HG02763 (cell line): Measurements from ENCODE around the gene GLT8D1.
"Not testable (repeated sequence)": the region's sequence is repeated elsewhere in the genome, so short reads cannot be mapped to it uniquely, and the experiment has no call there.

Experiments used
- ATAC-seq: cut with Tn5 transposase; IDR thresholded peaks from one replicate; pipeline ENCODE4 v1.9.1; 2021; ENCODE audit warnings: mild to moderate bottlenecking, moderate library complexity; ENCODE audit not compliant: unreplicated experiment

Gene GLT8D1, protein sequence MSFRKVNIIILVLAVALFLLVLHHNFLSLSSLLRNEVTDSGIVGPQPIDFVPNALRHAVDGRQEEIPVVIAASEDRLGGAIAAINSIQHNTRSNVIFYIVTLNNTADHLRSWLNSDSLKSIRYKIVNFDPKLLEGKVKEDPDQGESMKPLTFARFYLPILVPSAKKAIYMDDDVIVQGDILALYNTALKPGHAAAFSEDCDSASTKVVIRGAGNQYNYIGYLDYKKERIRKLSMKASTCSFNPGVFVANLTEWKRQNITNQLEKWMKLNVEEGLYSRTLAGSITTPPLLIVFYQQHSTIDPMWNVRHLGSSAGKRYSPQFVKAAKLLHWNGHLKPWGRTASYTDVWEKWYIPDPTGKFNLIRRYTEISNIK

DNA sequence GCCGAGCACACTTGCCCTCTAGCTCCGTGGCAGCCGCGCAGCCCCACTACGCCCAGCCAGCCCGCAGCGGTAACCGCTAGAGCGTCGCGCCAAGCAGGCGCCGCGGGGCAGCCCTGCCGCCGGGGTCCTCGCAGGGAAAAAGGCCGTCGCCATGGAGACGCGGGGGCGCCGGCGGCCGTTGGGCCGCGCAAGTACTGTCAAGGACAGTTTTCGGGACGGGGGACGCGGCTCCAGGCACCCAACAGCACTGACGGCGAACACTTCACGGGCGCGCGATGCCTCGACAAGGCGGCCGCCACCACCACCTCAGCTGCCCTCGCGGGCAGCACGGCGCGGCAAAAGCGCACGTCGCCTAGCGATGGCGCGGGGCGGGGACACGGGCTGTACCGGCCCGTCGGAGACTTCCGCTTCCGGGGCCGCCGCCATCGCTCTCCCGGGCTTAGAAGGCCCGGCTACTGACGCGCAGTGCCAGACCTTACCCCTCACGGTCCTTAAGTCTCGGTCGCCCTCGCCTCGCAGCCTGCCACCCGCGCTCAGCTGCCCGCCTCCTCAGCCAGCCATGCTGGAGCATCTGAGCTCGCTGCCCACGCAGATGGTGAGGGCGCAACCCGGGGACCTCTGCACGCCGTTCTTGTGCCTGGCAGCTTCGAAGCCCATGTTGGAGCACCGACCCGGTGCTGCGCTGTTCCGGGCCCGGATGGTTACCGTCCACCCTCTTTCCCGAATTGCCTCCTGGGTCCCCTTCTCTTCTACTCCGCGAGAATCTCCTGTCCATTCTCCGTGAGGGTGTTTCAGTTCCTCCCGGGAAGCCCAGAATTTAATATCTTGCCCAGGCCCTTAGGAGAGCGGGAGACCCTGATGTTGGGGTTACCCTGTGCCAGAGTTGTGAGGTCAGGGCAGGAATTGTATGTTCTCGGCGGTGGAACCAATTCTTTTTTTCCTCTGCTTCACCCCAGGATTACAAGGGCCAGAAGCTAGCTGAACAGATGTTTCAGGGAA is at the start of gene GLT8D1, which contains the start of gene SPCS1:
TSS of gene GLT8D1 (minus strand) at position 104 of the 999 bp plus-strand sequence. CDS start 5,331 bp downstream, outside the sequence.
TSS of gene SPCS1 (plus strand) at position 419 of the 999 bp plus-strand sequence. CDS start at position 560, 141 bp downstream.
- ATAC-seq = peak; percentile 75

DNA sequence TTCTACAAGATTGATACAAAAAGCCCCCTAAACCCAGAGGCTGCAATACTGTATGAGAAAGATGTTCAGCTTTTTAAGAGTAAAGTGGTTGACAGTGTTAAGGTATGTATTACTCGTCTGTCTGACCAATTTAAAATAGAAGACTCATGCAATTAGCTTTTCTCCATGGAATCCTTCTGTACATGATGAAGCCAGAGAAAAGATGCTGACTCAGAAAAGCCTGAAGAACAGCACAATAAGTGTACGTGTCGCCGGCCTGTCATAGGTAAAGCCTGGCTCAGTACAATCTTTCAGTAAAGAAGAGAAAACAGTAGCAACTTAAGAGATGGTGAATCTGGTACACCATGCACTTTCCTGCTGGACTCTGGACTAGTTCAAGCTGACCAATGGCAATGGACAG is 48.8 kb upstream of the GLT8D1 start:
- no peak for ATAC-seq

DNA sequence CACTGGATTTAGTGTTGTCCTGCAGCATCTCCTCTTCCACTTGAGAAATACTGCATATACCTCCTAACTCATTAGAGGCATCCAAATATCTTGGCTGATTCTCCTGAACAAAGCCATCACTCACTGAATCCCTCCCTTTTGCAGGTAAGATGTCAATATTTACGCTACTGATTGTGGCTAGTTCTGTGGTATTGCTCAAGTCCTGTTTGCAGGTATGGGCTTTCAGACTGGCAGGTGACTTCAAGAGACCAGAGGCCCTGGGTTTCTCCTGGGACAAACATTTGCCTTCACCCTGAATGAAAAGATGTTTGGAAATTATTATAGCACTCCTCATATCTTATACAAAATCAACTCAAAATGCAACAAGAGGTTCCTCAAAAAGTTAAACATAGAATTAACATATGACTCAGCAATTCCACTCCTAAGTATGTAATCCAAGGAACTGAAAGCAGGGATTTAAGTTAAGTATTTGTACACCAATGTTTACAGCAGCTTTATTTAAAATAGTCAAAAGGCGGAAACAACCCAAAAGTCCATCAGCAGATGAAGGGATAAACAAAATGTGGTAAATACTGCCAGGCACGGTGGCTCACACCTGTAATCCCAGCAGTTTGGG is 46.6 kb upstream of the GLT8D1 start:
- no peak for ATAC-seq

DNA sequence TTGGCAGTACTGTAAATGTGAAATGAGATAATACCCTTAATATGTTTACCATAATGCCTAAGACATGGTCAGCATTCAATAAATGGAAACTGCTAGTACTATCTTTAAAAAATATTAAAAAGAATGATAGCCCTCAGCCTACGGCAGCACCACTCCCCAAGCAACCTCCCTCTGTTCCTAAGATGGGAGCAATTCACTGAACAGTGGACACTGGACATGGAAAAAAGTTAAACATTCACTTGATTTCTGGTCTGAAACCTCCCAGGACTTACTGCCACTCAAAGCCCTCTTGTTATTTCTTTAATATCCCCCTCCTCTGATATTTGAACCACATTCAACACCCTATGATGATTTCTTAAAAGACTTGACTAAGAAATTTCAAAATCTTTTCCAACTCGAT is 38.1 kb upstream of the GLT8D1 start:
- no peak for ATAC-seq

DNA sequence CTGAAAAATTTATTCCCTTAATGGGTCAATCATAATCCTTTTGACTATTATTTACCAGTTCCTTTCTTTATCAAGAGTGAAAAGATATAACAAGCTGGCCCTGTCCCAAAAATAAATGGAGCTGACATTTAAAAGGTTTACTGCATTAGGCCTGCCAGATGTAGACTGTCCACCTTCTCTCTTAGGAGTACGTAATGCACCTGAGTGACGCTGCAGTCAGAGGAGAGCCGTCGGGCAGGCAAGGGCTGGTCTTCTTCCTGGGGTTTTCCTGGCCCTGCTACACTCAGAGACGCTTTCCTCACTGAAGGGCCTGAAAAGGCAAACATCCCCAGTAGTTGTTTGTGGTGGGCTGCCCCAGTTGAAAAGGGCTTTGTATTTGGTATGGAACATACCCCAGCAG is 37.6 kb upstream of the GLT8D1 start:
- no peak for ATAC-seq

DNA sequence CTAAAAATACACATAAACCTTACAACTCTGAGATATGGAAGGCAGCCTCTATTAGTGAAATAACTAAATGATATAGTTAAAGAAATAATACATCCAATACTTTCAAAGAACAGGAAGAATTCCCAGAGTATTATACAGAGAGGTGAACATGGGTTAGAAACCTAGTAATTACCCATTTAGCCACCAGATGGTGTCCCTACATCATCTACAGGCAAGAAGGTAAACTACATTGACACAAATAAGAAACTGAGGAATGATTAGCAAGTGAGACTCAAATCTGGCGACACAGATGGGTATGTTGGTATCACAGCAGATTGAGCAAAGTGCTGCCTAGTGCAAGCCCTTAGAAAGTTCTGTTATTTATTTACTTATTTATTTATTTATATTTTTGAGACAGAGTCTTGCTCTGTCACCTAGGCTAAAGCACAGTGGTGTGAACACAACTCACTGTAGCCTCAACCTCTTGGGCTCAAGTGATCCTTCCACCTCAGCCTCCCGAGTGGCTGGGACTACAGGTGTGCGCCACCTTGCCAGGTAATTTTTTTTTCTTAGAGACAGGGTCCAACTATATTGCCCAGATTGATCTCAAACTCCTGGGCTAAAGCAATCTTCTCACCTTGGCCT is 36.9 kb upstream of the GLT8D1 start:
- no peak for ATAC-seq

DNA sequence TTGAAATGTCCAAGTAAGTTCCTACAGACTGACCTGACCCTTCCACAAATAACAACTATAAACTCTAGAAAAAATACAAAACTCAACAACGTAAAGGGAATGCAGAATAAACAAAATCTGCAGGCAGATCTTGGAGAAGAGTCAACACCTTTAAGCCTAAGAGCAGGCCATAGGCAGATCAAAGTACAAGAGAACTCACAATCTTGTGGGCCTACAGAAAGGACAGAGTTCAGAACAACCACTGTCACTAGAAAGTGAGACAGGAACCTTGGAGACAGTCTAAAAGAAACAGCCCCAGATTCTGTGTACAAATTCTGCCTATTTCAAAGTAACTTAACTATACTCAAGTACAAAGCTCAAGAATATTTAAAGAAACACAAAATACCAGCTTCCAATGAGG is 34.1 kb upstream of the GLT8D1 start:
- no peak for ATAC-seq

DNA sequence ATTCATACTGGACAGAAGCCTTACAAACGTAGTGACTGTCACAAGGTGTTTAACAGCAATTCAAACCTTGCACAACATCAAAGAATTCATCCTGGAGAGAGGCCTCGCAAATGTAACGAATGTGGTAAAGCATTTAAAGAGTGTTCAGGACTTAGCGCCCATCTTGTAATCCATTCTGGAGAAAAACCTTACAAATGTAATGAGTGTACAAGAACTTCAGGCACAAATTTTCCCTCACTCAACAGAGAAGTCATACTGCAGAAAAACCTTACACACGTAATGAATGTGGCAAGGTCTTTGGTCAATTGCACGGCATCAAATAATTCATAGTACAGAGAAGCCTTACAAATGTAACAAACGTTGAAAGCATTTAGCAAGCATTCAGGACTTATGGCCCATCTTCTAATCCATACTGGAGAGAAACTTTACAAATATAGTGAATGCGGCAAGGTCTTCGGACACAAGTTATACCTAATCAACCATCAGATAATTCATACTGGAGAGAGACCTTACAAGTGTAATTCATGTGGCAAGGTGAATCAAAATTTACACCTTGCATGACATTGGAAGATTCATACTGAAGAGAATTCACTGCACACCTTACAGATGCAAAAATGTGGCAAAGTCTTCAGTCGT is 27.8 kb upstream of the GLT8D1 start:
- ATAC-seq = no peak

DNA sequence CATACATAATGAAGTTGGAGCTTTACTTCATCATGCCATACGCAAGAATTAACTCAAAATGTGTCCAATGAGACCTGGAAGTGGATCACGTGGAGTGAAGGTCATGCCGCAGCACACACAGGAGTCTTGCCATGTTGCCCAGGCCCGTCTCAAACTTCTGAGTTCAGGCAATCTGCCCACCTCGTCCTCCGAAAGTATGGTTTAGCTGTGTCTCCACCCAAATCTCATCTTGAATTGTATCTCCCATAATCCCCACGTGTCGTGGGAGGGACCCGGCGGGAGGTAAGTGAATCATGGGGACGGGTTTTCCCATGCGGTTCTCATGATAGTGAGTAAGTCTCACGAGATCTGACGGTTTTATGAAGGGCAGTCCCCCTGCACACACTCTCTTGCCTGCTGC is 26.0 kb upstream of the GLT8D1 start:
- no peak for ATAC-seq

DNA sequence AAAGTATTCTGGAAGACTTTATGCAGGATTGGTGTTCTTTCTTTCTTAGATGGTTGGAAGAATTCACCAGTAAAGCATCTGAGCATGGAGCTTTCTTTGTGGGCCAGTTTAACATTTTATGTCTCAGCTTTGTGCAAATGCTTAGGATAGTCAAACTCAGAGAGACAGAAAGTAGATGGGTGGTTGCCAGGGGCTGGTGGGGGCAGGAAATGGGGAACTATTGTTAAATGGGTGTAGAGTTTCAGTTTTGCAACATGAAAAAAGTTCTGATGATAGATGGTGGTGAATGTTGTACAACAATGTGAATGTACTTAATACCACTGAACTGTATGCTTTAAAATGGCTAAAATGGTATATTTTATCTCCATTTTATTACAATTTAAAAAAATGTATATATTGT is 25.1 kb upstream of the GLT8D1 start:
- ATAC-seq = no peak

DNA sequence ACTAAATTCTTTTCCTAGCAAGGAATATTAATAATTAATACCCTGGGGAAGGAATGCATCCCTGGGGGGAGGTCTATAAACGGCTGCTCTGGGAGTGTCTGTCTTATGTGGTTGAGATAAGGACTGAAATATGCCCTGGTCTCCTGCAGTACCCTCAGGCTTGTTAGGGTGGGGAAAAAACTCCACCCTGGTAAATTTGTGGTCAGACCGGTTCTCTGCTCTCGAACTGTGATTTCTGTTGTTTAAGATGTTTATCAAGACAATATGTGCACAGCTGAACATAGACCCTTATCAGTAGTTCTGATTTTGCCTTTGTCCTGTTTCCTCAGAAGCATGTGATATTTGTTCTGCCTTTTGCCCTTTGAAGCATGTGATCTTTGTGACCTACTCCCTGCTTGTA is 23.2 kb upstream of the GLT8D1 start:
- not testable (repeated sequence) for ATAC-seq

DNA sequence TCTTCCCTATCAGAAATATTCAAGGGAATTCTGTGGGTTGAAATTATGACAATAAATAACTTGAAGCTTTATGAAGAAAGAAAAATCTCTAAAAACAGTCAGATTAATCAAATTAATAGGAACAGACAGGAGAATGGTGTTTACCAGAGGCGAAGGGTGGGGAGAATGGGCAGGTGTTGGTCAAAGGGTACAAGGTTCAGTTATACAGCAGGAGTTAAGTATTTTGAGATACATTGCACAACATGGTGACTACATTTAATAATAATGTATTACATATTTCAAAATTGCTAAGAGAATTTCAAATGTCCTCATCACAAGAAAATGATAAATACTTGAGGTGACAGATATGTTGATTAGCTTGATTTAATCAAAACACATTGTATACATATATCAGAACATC is 18.9 kb upstream of the GLT8D1 start:
- no peak for ATAC-seq

DNA sequence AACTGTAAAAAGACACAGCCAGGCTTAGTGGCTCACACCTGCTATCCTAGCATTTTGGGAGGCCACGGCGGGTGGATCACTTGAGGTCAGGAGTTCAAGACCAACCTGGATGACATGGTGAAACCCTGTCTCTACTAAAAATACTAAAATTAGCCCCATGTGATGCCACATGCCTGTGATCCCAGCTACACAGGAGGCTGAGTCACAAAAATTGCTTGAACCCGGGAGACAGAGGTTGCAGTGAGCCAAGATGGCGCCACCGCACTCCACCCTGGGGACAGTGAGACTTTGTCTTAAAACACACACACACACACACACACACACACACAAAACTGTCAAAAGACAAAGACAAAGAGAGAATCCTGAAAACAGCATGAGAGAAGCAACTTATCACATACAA is 18.3 kb upstream of the GLT8D1 start:
- no peak for ATAC-seq

DNA sequence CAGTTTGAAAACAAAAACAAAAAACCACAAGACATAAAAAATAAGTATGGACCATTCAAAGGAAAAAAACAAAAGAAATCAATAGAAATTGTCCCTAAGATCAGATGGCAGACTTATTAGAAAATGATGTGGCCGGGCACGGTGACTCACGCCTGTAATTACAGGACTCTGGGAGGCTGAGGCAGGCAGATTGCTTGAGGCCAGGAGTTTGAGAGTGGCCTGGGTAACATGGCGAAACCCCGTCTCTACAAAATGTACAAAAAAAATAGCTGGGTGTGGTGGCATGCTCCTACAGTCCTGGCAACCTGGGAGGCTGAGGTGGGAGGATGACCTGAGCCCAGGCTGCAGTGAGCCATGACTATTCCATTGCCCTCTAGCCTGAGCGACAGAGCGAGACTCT is 16.9 kb upstream of the GLT8D1 start:
- ATAC-seq = no peak

DNA sequence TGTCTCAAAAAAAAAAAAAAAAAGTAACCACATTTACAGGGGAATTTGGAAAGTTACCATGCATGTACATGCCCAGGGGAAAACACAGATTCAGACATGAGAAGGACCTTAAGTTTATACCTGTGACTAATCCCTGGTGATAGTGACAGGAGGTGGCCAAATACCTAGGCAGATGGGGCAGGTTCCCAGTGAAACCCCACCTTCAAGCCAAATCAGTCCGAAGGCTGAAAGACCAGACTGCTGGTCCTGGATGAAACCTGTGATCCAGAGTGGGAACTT is 16.1 kb upstream of the GLT8D1 start:
- ATAC-seq = no peak

DNA sequence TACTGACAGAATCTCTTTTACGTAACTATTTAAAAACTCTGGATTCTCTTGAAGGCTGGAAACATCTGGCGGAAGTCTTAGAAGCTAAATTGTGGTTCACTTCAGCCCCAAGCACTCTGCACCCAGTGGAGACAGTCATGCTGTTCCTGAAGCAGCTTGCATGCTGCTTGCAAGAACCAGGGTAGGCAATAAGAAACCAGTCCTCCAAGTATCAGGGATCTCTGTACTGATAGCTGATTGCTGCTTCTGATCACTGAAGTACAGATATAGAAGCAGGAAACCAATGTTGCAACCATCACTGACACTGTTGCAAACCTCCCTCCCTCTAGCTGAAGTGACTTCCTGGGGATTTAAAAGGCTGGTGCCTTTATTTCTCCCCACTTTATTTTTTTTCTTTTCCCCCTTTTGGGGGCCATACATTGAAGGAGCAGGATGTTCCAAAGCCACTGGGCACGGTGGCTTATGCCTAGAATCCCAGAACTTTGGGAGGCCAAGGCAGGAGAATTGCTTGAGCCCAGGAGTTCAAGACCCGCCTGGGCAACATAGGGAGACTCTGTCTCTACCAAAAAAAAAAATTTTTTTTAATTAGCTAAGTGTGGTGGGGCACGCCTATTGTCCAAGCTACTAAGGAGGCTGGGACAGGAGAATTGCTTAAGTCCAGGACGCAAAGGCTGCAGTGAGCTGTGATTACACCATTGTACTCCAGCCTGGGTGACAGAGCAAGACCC is 15.6 kb upstream of the GLT8D1 start:
- ATAC-seq = no peak

DNA sequence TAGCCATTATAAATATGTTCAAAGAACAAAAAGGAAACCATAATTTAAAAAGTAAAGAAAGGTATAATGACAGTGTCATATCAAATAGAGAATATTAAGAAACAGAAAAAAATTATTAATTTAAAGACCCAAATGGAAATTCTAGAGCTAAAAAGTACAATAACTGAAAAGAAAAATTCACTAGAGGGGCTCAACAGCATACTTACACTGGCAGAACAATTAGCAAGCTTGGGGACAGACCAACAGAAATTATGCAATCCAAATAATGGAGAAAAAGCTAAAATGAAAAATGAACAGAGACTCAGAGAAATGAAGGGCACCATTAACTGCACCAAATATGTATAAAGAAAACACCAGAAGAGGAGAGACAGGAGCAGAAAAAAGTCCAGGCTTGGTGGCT is 14.0 kb upstream of the GLT8D1 start:
- ATAC-seq = no peak

DNA sequence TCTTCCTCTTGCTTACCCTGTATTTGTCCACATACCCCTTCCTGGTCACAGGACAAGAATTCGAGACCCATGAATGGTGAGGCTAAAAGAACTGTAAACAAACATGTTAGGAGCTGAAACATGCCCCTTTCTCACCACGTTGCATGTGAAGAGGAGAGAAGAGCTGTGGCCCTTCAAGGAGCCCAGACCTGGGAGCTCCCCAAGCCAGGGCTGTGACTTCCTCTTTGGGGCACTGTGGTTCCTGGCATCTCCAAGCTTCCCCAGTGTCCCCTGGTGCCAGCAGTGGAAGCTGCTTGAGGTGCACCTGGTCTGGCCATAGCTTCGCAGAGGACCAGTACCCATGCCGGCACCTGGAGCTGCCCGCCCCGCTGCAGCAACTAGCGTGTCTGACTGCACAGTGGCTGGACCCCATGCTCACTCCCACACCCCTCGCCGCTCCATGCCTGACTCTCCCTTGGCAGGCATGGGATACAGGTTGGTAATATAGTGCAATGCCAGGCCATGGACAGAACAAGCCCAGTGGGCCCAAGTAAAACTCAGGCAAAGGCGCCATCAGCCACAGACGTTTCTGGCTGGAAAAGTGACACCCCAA is 10.2 kb upstream of the GLT8D1 start:
- ATAC-seq = no peak
